ENCODE measurements around the gene ERGIC3.

Gene ERGIC3

DNA sequence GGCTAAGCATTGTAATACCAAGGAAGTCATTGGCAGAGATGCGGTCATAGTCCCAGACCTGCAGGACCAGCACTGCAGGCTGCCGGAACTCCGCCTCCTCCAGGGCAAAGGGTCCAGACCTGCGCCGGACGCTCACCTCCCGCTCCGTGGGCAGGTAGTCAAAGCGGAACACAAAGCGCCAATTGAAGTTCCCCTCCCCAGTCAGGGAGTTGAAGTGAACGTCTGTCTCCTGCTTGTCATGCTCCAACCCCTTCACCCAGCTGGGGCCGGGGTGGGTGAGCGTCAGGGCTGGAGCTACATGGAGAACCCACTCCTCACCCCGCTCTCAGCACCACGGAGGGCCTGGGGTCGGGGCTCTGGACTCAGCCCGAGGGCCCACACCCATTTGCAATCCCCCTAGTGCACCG is 18.2 kb downstream of the ERGIC3 start:
- DNase-seq, result peak; percentile 22

DNA sequence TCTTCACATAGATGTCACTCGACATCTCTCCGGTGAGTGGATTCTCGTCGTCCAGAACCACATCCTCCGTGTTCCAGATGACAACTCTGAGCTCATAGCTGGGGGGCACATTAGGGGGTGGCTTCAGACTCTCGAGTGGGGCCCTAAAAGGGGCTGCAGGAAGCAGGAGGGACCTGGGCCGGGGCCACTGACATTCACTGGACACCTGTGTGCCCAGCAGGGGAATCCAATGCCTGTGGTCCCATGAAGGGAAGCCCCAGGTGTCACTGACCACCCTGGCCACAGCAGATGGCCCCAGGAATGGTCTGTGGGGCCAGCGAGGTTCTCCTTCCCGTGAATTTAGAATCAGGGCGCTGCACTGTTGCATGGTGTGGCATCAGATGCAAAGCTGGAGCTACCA is 18.7 kb downstream of the ERGIC3 start:
- DNase-seq, result no peak

DNA sequence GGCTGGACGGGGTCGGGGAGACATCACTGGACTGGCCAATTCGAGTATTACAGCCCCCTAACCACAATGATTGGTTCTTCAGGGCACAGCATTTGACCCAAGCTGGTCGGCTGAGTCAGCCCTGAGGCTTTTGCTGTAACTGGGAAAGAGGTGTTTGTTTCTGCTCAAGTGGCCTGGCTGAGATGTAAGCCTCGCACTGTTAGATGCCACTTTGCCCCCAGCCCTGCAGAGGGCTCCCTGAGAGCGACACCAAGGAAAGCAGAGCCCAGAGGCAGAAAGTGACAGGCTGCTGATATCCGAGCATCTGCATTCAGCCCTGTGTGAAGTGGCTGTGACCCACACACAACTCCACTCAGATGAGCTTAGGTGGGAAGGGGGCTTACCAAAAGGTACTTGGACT is 19.4 kb downstream of the ERGIC3 start:
- DNase-seq, result no peak

DNA sequence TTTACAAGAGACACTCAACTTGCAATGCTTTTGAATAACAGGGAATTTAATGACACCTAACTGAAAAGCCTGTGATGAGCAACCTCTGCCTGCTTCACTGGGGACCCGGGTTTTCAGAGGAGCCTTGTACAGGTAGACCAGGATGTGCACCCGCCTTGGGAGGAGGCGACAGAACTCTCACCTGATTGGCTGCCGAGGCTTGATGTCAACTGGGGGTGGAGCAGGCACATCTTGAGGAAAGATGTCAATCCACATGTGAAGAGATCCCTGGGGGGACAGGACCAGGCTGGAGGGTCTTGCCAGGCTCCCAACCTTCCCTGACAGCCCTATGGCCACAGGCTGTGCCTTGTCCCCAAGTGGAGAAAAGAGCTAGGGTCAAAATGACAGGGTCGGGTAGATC is 19.8 kb downstream of the ERGIC3 start:
- no peak for DNase-seq

DNA sequence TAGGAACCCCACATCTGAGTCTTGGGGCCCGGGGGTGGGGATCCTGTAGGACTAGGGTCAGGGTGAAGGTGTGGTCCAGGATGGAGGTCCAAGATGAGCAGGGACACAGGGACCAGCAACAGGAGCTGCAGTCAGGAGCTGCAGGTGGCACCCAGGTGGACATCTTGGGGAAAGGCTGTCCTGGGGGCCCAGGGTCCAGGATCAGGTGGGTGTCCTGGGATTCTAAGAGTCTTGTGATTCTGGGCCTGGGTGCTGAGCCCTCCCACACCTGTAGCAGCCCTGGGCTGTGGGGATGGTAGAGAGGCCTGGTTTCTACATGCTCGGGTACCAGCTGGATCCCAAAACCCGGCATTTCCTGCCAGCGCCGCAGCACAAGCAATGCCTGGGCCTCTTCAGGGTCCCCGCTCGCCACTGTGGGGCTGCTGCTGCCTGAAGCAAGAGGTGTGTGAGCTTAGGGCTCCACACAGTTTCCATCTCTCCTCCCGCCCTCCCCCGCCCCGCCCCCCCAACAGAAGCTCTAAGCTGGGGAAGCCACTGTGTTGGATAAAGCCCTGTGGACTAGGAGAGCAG is 20.7 kb downstream of the ERGIC3 start:
- no peak for DNase-seq

DNA sequence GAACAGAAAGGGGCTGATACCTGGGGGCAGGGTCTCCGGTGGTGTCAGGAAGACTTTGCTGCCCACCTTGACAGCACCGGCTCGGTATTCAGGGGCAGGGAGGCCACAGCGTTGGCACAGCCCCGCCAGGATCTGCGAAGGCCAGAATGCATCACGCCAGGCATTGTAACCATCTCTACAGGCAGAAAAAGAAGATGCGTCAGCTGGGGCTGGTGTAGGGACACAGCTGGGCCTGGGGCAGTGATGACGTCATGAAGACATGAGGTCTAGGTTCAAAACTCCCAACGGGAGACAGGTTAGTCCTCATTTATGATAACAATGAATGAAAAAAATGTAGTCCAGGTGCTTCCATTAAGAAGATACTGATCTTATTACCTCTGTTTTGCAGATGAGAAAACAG is 22.0 kb downstream of the ERGIC3 start:
- no peak for DNase-seq

DNA sequence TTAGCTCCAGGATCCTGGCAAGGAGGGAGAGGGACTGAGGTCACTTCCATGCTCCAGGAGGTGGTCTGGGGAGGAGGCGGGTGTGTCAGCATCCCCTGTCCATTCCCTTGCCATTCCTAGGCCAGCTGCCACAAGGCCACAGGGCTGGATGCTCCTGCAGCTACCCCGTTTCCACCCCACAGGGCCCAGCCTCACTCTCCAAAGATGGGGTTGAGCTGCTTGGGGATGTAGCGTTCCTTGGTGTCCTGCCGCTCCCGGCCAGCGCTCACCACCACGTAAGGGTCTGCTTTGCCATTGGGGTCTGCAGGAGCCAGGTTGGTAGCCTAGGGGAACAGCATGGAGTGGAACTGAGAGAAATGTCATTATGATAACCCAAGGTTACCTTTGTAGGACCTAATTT is 23.0 kb downstream of the ERGIC3 start:
- DNase-seq, result no peak

DNA sequence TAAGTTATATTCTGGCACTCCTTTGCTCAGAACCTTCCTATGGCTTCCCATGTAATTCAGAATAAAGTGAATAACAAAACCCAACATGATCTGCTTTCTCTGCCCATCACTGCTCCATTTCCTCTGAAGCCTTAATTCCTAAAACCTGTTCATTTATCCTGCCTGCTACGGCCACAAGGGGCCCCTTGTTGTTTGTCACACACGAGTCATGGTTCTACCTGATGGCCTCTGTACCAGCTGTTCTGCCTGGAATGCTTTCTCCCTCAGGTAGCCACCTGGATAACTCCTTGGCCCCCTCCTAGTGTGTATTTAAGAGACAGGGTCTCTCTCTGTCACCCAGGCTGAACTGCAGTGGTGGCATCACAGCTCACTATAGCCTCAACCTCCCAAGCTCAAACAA is 26.8 kb downstream of the ERGIC3 start:
- DNase-seq, result no peak

DNA sequence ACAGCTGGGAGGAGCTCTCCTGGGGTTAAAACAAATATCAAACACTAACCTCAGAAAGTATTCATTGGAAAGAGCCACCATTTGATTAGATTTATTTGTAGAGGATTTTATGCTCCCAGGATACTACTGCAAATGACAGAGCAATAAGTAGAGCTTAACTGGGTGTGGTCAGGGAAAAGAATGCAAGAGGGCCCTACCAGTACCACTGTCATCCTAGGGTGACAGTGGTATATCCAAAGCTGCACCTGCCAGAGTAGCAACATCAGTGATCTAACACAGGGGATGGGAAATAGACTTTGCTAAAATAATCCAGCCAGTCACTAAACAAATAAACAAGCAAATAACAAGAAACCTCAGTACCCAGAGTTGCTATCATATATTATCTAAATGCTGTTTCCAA is 29.7 kb downstream of the ERGIC3 start:
- DNase-seq, result no peak

DNA sequence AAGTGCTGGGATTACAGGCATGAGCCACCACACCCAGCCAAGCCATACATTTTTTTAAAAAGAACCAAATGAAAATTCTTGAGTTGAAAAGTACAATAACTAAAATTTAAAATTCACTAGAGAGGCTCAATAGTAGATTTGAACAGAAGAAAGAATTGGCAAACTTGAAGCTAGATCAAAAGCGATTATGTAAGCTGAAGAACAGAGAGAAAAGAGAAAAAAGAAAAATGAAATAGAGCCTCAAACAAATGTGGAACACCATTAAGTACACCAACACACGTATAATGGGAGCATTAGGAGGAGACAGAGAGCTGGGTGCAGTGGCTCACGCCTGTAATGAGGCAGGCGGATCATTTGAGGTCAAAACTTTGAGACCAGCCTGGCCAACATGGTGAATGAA is 31.0 kb downstream of the ERGIC3 start:
- DNase-seq, result no peak

DNA sequence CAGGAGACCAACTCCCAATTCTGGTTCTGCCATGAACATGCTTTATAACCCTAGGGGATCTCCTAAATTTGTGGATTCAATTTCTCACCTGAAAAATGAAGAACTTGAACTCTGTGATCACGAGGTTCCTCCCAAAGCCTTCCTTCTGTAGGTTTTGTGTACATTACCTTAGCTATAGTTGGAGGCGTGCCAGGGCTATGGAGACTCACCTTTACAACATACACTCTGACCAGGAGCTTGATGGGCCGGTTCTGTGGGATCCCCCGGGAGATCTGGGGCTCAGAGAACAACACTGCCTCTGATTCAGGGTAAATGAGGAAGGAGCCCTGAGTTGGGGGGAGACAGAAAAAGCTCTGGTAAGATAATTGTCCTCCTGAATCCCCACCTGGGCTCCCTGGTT is 34.1 kb downstream of the ERGIC3 start:
- DNase-seq, result no peak

DNA sequence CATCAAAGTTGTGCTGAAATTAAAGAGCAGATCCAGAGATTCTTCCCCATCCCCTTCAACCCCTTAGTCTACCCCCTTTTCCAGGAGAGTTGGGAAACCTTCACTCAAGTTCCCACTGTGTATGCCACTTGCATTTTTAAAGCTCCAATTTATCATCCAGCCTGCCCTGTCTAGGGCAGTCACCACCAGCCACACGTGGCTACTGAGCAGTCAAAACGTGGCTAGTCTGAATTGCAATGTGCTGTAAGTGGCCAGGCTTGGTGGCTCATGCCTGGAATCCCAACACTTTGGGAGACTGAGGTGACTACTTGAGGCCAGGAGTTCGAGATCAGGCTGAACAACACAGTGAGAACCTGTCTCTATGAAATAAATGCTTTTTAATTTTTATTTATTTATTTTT is 34.9 kb downstream of the ERGIC3 start:
- DNase-seq, result no peak

DNA sequence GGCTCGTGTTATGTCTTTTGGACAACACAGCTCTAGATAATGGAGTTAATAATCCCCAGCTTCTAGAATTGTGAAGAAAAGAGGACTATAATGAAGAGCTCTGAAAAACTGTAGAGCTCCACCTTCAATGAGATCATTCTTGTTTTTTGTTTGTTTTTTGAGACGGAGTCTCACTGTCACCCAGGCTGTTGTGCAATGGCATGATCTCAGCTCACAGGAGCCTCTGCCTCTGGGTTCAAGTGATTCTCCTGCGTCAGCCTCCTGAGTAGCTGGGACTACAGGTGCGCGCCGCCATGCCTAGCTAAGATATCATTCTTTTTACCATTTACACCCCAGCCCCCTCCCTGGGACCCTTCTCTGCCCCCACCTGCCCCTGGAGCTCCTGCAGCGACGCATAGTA is 36.6 kb downstream of the ERGIC3 start:
- no peak for DNase-seq

DNA sequence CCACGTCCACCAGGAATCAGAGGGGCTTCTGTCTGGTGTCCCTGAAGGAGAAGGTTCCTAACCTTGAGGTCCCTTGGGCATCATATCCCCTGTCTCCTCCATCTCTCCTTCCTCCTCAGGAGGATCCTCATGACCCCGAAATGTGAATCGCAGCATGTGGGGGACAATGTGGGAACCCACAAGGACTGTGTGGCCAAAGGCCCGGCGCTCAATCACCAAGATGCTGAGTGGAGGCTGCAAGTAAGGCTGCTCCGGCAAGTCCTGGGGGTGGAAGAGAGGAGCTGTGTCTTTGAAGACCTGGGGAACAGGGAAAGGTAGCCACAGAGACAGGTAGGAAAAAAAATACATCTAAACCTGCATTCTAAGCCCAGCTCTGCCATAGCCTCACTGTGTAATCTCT is 37.3 kb downstream of the ERGIC3 start:
- no peak for DNase-seq

DNA sequence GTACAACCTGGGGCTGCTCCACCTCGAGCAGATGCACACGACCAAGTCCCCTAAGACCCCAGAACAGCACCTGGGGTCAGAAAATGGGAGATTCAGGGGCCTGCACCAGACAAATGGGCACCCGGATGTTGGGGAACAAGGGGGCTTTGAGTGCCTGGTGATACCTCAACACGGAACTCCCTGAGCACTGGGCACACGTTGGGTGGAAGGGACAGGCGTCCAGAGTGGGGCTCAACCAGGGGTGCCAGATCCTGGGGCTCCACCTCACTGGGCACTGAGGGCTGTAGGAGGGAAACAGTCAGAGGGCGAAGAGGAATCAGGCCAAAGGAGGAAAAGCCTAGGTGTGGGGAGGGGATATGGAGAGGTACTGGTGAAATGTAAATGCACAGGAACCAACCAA is 40.3 kb downstream of the ERGIC3 start:
- no peak for DNase-seq

DNA sequence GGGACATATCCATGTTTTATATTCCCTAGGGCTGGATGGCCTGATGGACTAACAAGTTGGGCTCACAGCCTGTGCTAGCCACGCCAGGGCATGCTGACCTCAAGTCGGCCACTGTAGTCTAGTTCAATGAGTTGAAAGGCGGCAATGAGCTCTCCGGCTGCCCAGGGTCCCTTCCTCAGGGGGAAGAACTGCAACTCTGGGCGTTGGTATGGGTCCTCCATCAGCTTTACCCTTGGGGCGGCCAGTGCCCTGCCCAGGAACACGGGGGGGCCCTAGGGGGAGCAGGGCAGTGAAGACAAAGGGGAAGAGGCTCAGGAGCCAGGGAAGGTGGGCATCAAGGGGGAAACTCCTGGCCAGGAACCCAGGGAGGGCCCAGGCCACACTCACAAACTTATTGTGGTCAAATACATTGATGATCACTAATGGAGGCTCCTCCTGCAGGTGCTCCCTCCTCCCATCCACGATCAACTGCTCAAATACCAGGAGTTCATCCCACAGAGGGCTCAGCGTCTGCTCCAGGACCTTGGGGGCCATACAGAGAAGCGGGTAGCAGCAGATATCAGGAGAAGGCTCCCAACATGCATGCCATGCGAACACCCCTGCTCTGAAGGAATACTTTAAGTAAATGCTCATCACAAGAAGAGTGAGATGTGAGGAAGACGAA is 41.0 kb downstream of the ERGIC3 start:
- no peak for DNase-seq

DNA sequence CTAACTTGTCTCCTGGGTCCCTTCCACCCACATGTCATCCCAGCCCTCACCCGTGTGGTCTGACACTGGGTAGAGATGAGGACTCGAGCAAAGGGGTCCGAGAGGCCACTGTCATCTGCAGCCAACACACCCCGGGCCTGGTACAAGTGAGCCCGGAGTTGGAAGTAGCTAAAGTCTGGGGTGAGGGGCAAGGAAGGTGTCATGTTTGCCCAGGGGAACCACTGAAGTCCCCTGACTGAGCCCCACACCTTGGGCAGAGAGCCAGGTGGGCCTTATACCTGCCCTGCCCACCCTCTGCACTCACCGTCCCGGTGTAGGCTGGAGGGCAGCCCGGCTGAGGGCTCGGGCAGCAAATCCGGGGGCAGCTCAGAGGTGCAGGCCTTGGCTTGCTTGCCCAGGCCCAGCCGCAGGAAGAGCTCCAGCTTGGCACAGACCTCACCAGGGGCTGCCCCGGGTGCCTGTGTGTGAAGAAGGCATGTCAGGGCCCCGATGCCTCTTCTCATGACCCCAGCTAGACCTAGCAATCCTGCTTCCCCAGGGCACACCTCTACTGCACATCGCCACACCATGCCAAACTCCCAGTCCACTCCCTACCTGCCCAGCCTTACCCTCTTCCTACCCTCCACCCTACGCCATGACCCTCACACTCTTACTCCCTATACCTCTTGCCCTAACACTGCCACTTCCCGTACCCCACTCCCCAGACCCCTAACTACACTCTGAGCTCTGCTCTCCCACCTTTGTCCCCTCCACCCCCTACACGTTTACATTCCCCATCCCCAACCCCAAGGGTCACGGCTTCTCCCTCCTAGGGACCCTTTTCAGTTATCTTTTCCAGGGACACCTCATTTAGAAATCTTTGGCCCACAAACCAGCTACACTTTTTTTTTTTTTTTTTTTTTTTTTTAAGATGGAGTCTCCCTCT is 42.0 kb downstream of the ERGIC3 start:
- no peak for DNase-seq

DNA sequence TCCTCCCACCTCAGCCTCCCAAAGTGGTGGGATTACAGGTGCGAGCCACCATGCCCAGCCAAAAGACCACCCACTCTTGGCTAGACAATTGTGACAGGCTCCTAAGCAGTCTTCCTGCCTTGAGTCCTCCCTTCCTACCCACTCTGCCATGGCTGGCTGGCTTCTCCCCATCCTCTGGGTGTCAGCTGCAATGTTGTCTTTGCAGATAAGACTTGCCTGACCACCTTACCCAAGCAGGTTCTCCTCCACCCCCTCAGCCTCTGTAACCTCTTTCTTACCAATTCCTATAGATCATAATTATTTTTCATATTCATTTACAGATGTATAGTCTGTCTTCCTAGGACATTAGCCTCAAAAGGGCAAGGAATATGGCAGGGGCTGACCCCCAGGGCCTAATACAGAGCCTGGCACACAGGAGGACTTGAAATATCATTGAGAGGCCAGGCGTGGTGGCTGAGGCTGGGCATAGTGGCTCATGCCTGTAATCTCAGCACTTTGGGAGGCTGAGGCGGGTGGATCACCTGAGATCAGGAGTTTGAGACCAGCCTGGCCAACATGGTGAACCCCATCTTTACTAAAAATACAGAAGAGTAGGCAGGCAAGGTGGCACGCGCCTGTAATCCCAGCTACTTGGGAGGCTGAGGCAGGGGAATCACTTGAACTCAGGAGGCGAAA is 45.0 kb downstream of the ERGIC3 start:
- no peak for DNase-seq

DNA sequence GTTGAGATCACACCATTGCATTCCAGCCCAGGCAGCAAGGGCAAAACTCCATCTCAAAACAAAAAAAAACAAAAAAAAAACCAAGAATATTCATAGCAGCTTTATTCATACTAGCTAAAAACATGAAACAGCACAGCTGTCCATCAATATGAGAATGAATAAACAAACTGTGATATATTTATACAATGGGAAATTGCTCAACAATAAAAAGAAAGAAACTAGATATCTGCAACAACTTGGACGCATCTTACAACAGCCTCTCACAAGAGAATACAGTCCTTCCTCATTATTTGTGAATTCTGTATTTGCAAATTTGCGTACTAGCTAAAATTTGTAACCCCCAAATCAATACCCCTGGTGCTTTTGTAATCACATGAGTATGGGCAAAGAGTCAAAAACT is 45.6 kb downstream of the ERGIC3 start:
- no peak for DNase-seq

DNA sequence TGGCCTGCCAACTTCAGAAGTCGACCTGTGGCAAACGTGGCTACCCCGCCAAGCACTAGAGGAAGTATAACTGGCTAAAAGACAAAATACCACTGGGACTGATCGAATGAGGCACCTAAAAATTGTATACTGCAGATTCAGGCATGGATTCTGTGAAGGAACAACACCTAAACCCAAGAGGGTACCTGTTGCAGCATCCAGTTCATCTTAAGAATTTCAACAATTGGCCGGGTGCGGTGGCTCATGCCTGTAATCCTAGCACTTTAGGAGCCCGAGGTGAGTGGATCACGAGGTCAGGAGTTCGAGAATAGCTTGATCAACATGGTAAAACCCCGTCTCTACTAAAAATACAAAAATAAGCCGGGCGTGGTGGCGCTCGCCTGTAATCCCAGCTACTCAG is 46.5 kb downstream of the ERGIC3 start:
- no peak for DNase-seq

DNA sequence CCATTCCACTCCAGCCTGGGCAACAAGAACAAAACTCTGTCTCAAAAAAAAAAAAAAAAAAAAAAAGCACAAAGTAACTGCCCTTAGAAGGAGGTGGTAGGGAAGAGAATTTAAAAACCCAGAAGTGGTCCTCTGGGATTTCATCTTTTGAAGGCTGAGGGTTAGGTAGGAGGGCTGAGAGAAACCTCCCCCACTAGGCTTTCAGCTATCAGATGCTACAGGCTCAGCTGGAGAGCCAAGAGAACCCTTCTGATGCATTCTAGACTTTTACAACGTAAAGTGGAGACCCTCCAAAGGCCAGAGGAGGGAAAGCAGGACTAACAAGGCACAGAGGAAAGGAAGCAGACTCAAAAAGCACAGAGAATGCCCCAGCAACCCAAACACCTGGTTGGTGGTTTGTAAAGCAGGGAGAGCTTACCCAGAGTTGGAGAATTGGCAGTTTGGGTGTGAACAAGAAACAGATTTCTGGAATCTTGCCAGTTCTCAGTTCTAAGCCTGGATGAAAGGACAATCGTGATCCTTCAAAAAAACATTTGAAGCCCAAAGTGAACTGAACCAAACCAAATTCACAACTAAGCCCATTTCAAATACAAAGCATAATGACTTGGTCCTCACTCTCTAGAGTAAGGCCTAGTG is 50.6 kb downstream of the ERGIC3 start:
- DNase-seq, result no peak

DNA sequence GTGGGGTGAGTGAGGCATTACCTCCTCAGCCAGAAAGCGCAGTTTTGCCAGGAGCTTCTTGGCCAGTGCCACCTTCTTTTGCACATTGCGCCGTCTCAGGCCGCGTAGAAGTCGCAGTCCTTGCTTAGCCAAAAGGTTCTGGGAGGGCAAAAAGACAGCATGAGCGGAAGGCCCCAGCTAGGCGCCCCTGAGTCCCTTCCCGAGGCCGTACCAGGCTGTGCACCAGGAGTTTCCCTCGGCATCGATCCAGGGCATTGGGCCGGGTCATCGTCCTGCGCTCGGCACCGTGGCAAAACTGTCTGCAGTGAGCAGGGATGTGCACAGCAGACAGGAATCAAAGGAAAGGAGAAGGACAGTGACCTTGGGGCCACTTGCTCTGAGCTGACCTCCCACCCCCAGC is 53.6 kb downstream of the ERGIC3 start:
- DNase-seq, result no peak

DNA sequence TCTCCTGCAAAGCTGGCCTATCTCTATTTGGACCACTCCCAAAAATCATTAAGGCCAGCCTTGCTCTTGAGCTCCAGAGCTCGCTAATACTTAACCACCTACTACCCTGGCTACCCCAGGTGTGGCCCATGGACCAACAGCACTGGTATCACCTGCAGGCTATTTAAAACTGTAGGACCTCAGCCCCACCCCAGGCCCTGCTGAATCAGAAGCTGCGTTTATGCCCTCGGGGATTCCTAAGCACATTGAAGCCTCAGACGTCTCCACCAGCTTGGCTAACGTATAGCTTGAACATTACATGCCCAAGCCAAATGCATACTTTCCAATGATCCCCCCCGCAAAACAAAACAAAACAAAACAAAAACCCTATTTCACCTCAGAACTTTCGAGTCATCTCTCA is 54.0 kb downstream of the ERGIC3 start:
- DNase-seq, result no peak
